Fibroblast of pulmonary artery (primary cell): ENCODE data around the gene RYK.

Experiments used
- DNase-seq: peaks from one replicate; pipeline ENCODE4 v3.0.0-alpha.2; 2010; ENCODE audit warnings: low read depth
- H3K4me3 ChIP-seq: replicated peaks from 2 replicates; pipeline ENCODE4 v1.5.1; 2011; ENCODE audit warnings: low read depth, mild to moderate bottlenecking, control low read depth, low read length, moderate library complexity
- TF ChIP-seq, protein P1 (sequence below): IDR thresholded peaks from 2 replicates; pipeline ENCODE4 v1.5.1; 2011; ENCODE audit warnings: mild to moderate bottlenecking, control low read depth, low read length, inconsistent platforms; ENCODE audit errors: missing control alignments

RYK gene

DNA sequence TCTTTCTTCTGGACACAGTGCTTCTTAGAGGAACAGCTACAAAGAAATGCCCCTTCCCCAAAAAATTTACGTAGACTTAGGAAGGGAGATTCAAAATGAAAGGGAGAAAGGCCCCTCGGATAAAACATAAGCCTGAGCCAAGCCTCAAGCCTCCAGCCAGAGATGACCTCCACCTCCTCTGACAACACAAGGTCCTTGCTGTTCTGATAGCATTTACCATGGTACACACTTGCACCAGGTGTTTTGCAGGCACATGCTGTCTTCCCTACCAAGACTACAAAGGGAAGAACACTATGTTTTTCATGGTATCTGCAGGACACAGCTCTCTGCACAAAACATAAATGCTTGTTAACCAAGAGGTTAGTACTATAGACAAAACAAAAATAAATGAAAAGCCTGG, 27.8 kb downstream of the RYK start:
- H3K4me3 ChIP-seq = no peak overlapping the region
- DNase-seq = no peak
- TF ChIP-seq, protein P1, sequence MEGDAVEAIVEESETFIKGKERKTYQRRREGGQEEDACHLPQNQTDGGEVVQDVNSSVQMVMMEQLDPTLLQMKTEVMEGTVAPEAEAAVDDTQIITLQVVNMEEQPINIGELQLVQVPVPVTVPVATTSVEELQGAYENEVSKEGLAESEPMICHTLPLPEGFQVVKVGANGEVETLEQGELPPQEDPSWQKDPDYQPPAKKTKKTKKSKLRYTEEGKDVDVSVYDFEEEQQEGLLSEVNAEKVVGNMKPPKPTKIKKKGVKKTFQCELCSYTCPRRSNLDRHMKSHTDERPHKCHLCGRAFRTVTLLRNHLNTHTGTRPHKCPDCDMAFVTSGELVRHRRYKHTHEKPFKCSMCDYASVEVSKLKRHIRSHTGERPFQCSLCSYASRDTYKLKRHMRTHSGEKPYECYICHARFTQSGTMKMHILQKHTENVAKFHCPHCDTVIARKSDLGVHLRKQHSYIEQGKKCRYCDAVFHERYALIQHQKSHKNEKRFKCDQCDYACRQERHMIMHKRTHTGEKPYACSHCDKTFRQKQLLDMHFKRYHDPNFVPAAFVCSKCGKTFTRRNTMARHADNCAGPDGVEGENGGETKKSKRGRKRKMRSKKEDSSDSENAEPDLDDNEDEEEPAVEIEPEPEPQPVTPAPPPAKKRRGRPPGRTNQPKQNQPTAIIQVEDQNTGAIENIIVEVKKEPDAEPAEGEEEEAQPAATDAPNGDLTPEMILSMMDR = no peak

DNA sequence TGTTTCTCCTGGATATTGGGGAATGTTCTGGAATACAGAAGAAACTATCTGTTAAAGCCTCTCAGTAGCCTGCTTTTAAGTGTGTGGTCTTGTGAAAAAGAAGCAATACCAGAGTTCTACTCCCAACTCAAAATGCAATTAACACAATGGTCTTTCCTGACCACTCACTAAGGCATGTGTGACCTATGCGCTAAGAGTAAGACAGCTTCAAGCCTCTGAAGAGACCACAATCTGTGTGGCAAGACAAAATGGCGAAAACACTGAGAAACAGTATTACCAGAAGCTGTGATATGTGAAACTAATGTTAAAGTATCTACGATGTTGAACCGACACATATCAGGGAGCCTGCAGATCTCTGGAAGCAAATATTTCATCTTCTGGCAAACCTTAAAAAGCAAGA, 33.8 kb downstream of the RYK start:
- DNase-seq = no peak
- TF ChIP-seq, protein P1 = no peak
- no peak overlapping the region for H3K4me3 ChIP-seq

DNA sequence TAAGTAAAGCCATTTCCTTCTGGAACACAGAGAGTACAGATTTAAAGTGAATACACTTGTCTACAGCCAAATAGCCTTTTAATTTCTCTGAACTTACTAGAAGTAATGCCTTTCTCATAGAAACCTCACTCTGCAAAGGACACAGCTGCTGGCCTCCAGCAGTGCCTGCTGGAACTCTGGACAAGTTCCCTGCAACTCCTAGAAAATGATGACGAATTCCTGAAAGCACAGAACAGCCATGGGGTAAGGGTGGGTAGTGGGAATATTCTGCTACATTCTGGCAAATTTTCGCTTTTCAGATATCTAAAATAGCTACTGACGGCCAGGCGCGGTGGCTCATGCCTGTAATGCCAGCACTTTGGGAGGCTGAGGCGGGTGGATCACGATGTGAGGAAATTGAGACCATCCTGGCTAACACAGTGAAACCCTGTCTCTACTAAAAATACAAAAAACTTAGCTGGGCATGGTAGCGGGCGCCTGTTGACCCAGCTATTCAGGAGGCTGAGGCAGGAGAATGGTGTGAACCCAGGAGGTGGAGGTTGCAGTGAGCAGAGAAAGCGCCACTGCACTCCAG, 34.4 kb downstream of the RYK start:
- no peak overlapping the region for H3K4me3 ChIP-seq
- no peak for DNase-seq
- TF ChIP-seq, protein P1 = no peak

DNA sequence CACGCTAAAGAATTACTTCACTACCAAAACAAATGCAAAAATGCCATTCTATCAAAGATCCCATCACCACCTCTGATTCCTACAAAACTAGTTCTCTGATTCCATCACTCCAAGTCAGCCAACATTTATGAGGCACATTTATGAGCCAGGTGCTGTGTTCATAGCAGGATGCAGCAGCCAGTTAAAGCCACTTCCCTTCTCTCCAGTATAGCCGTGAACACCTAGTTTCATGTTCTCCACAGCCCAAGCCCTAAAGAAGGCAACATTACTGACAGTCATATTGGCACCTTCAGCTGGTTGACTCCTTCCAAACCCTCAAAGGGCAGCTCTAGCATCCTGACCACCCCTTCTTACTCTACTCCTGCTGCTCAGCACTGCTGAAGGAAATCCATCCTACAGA, 36.4 kb downstream of the RYK start:
- TF ChIP-seq, protein P1 = no peak
- H3K4me3 ChIP-seq = no peak overlapping the region
- no peak for DNase-seq

DNA sequence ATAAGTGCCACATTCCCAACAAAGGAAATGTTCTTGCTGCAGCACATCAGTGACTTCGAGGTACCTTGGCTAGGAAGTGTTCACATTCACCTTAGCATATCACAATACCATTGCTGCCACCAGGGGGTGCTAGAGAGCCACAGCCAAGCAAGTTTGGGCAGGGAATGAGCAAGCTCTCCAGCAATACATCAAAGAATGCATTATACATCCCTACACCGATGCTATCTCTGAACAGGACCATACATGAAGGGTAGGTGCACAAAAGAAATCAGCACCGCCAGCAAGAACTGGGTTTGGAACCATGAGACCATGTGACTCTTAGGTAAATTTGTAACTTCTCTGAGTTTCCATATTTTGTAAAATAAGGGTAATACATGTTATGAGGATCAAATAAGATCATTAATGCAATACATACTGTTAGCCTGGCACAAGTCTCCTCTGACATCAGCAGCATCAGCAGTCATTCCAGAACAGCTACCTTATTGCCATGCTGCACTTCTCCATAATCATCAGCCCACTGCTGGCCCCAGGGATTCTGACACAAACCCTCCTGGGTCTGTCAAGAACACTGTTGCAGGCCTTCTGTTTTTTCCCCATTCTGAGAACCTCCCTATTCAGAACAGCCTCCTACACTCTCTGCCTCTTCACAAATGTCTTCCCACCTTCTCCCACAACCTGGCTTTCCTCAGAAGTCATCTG, 37.5 kb downstream of the RYK start:
- TF ChIP-seq, protein P1 = peak; percentile 99
- no peak overlapping the region for H3K4me3 ChIP-seq
- DNase-seq = peak; percentile 83

DNA sequence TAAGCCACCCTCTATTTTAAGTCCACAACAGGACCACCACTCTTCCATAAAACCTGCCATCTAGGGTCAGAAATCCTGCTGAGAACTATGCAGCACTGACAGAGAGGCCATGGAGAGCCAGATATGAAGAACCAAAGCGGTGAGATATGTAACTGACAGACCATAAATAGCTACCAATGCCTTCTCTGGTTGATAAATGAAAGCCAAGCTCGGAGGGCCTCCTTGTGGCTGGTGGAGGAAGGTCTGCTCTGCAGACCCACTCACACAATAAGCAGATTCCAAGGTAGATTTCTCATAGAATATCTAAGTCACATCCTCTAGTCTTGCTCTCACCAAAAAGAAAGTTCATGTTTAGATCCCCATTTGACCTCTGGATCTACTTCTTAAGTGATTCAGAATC, 38.9 kb downstream of the RYK start:
- H3K4me3 ChIP-seq = no peak overlapping the region
- TF ChIP-seq, protein P1 = peak; percentile 93
- peak; percentile 78 for DNase-seq

DNA sequence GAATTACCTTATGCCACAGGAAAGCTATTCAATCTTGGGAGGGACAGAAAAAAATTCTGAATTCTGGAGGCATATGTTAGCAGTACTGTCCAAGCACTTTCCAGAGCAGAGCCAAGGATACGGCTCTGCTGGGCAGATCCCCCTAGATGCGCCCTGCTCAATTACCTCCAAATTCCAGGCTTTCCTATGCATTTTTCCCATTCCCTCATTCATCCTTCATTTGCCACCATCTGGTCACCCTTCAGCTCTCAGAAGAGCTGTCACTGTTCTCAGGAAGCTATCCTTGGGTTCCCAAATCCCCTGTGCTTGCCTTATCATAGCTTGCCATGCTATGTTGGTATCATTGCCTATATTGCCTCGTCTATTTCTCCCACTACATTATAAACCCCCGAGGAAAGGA, 45.2 kb downstream of the RYK start:
- DNase-seq = no peak
- no peak overlapping the region for H3K4me3 ChIP-seq
- TF ChIP-seq, protein P1 = no peak
